ACC112 (cell line): ENCODE data around the gene NIPSNAP2.
"Not testable (repeated sequence)": the region's sequence is repeated elsewhere in the genome, so short reads cannot be mapped to it uniquely, and the experiment has no call there.

Experiments used
- H2AFZ ChIP-seq: fragments of 200-600 bp; sonication (generic); one replicate; pipeline ENCODE4 v1.6.0; 2017; ENCODE audit warnings: antibody characterized with exemption, low read length; ENCODE audit not compliant: unreplicated experiment
- H3K27ac ChIP-seq: fragments of 200-600 bp; sonication (generic); 2 replicates; pipeline ENCODE4 v1.5.1; 2014; ENCODE audit warnings: low read depth, mild to moderate bottlenecking, antibody characterized with exemption, low read length, moderate library complexity
- H3K27me3 ChIP-seq: fragments of 200-600 bp; sonication (generic); 2 replicates; pipeline ENCODE4 v1.6.1; 2014; ENCODE audit warnings: mild to moderate bottlenecking, antibody characterized with exemption, low read length, moderate library complexity, mixed read lengths; ENCODE audit not compliant: insufficient read depth
- H3K36me3 ChIP-seq: fragments of 200-600 bp; sonication (generic); 2 replicates; pipeline ENCODE4 v1.6.1; 2016; ENCODE audit warnings: mild to moderate bottlenecking, antibody characterized with exemption, low read length, moderate library complexity, mixed read lengths; ENCODE audit not compliant: insufficient read depth
- H3K4me1 ChIP-seq: fragments of 200-600 bp; sonication (generic); one replicate; pipeline ENCODE4 v1.6.1; 2016; ENCODE audit warnings: low read length, mixed read lengths; ENCODE audit not compliant: insufficient read depth, unreplicated experiment, control insufficient read depth
- H3K4me3 ChIP-seq: fragments of 200-600 bp; sonication (generic); 2 replicates; pipeline ENCODE4 v1.5.1; 2014; ENCODE audit warnings: mild to moderate bottlenecking, low read depth, low read length
- H3K79me2 ChIP-seq: fragments of 200-600 bp; sonication (generic); one replicate; pipeline ENCODE4 v1.6.0; 2016; ENCODE audit warnings: low read length; ENCODE audit not compliant: control insufficient read depth, unreplicated experiment, insufficient read depth

Gene NIPSNAP2

GRCh38 chr7:55964261-55965099, at the start of gene NIPSNAP2:
TSS of gene NIPSNAP2 (plus strand) at chr7:55964585. CDS start at chr7:55964610, 25 bp downstream.
- peaks cover 11% of the 10 kb centered on the region for H3K79me2 ChIP-seq
- H3K4me1 ChIP-seq, result peaks cover 8% of the 10 kb centered on the region
- H3K27me3 ChIP-seq, result no peaks in the 10 kb centered on the region
- H3K36me3 ChIP-seq, result no peaks in the 10 kb centered on the region
- H3K4me3 ChIP-seq, result peak within 1 kb of the TSS; percentile 95
- peak within 1 kb of the TSS; percentile 69; the same call in 1 of the 2 replicates for H3K27ac ChIP-seq
- H2AFZ ChIP-seq, result peak within 1 kb of the TSS; percentile 59

GRCh38 chr7:55917771-55918170, 46.6 kb upstream of the NIPSNAP2 start:
- no peak overlapping the region for H3K4me3 ChIP-seq
- H3K27ac ChIP-seq, result no peak overlapping the region
- H3K79me2 ChIP-seq, result no peaks in the 10 kb centered on the region
- H3K36me3 ChIP-seq, result no peaks in the 10 kb centered on the region
- H3K4me1 ChIP-seq, result no peaks in the 10 kb centered on the region
- H2AFZ ChIP-seq, result no peak overlapping the region
- H3K27me3 ChIP-seq, result no peaks in the 10 kb centered on the region

- H2AFZ ChIP-seq, result no peak overlapping the region
- H3K27me3 ChIP-seq, result no peaks in the 10 kb centered on the region
- no peaks in the 10 kb centered on the region for H3K79me2 ChIP-seq
- H3K4me3 ChIP-seq, result no peak overlapping the region
- H3K27ac ChIP-seq, result no peak overlapping the region
- H3K4me1 ChIP-seq, result no peaks in the 10 kb centered on the region
- H3K36me3 ChIP-seq, result no peaks in the 10 kb centered on the region
These were observed 36.2 kb upstream of the NIPSNAP2 start for GRCh38 chr7:55928006-55928767.

- no peaks in the 10 kb centered on the region for H3K4me1 ChIP-seq
- no peaks in the 10 kb centered on the region for H3K36me3 ChIP-seq
- H3K4me3 ChIP-seq, result no peak overlapping the region
- H3K27me3 ChIP-seq, result no peaks in the 10 kb centered on the region
- H3K27ac ChIP-seq, result no peak overlapping the region
- no peaks in the 10 kb centered on the region for H3K79me2 ChIP-seq
- H2AFZ ChIP-seq, result no peak overlapping the region
These were observed 32.8 kb upstream of the NIPSNAP2 start for GRCh38 chr7:55931421-55932151.

GRCh38 chr7:55939514-55940123, 24.8 kb upstream of the NIPSNAP2 start:
- Histone ChIP-seq H3K27ac (no peak overlapping the region), H3K4me3 (no peak overlapping the region), H3K27me3 (no peaks in the 10 kb centered on the region), H3K4me1 (no peaks in the 10 kb centered on the region), H3K79me2 (no peaks in the 10 kb centered on the region), H2AFZ (no peak overlapping the region), H3K36me3 (no peaks in the 10 kb centered on the region)

DNA sequence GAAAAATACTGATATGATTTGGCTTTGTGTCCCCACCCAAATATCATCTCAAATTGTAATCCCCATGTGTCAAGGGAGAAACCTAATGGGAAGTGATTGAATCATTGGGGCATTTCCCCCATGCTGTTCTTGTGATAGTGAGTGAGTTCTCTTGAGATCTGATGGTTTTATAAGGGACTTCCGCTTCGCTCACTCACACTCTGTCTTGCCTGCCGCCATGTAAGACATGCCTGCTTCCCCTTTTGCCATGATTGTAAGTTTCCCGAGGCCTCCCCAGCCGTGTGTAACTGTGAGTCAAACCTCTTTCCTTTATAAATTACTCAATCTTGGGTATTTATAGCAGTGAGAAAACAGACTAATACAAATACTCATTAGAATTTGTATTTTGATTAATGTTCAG, 17.8 kb upstream of the NIPSNAP2 start:
- H3K4me3 ChIP-seq, result no peak overlapping the region
- H3K4me1 ChIP-seq, result no peaks in the 10 kb centered on the region
- H3K36me3 ChIP-seq, result no peaks in the 10 kb centered on the region
- no peak overlapping the region for H3K27ac ChIP-seq
- no peak overlapping the region for H2AFZ ChIP-seq
- H3K27me3 ChIP-seq, result no peaks in the 10 kb centered on the region; the same call in 1 of the 2 replicates
- H3K79me2 ChIP-seq, result no peaks in the 10 kb centered on the region

- H3K27me3 ChIP-seq, result no peaks in the 10 kb centered on the region; the same call in 1 of the 2 replicates
- peak within 1 kb of the TSS; percentile 100 for H3K4me3 ChIP-seq
- 0 out of 2 replicates have a peak, but pooled peaks cover 3% of the 10 kb centered on the region for H3K36me3 ChIP-seq
- no peaks in the 10 kb centered on the region for H3K4me1 ChIP-seq
- H3K79me2 ChIP-seq, result peaks cover 17% of the 10 kb centered on the region
- peak within 1 kb of the TSS; percentile 95 for H2AFZ ChIP-seq
- no peak within 1 kb of the TSS for H3K27ac ChIP-seq
These were observed 12.6 kb upstream of the NIPSNAP2 start, which contains the start of gene MRPS17 for GRCh38 chr7:55951637-55952351. TSS of gene MRPS17 (plus strand) at chr7:55951877. CDS start at chr7:55953196, 1,319 bp downstream.

GRCh38 chr7:55952352-55952671, 12.1 kb upstream of the NIPSNAP2 start:
- not testable (repeated sequence) for H3K27ac ChIP-seq, H3K4me1 ChIP-seq, H3K27me3 ChIP-seq, H3K36me3 ChIP-seq
- Histone ChIP-seq H2AFZ (peak overlapping the region; percentile 95), H3K4me3 (peak overlapping the region; percentile 100), H3K79me2 (peaks cover 17% of the 10 kb centered on the region)

GRCh38 chr7:55953707-55954475, 10.5 kb upstream of the NIPSNAP2 start:
- peaks cover 17% of the 10 kb centered on the region for H3K79me2 ChIP-seq
- 0 out of 2 replicates have a peak, but pooled peaks cover 3% of the 10 kb centered on the region for H3K36me3 ChIP-seq
- H3K4me3 ChIP-seq, result no peak overlapping the region
- H2AFZ ChIP-seq, result no peak overlapping the region
- no peak overlapping the region for H3K27ac ChIP-seq
- no peaks in the 10 kb centered on the region for H3K27me3 ChIP-seq
- no peaks in the 10 kb centered on the region for H3K4me1 ChIP-seq
